Psoas muscle (tissue), 8 donors: Measurements from ENCODE around the gene UBB. TPM values are rescaled to one million over a fixed set of nuclear protein-coding genes. Genes with fewer than 3 reads are reported as not detected.
"Not testable (repeated sequence)": the region's sequence is repeated elsewhere in the genome, so short reads cannot be mapped to it uniquely, and the experiment has no call there.

Source experiments
- ATAC-seq, 4 donors: fragments of 200-7000 bp; cut with Tn5 transposase; one replicate each; pipeline ENCODE4 v1.9.1; 2020; ENCODE audit warnings: moderate library complexity in 3 of 4, mild to moderate bottlenecking in 2 of 4
- DNase-seq, 2 donors: peaks; one replicate each; pipeline ENCODE4 v3.0.0-alpha.2; 2020
- H3K27ac ChIP-seq: fragments of 200-600 bp; one replicate; pipeline ENCODE4 v1.8.0; 2022
- H3K27me3 ChIP-seq, 3 donors: fragments of 200-600 bp in 1 of 3; one replicate each; pipeline versions ENCODE4 v1.6.1 to v1.8.0; 2013 to 2022; ENCODE audit warnings: low read length in 2 of 3, mild to moderate bottlenecking in 2 of 3, moderate library complexity in 1 of 3; ENCODE audit not compliant: insufficient read depth in 3 of 3
- H3K36me3 ChIP-seq, 2 donors: fragments of 200-600 bp in 1 of 2; one replicate each; pipeline versions ENCODE4 v1.6.1 to v1.8.0; 2013 to 2022; ENCODE audit warnings: low read depth in 1 of 2, mild to moderate bottlenecking in 1 of 2, moderate library complexity in 1 of 2; ENCODE audit not compliant: insufficient read depth in 1 of 2
- H3K4me1 ChIP-seq: fragments of 200-600 bp; one replicate; pipeline ENCODE4 v1.8.0; 2022
- H3K4me3 ChIP-seq: fragments of 200-600 bp; one replicate; pipeline ENCODE4 v1.8.0; 2022; ENCODE audit warnings: mild to moderate bottlenecking
- H3K9me3 ChIP-seq: fragments of 200-600 bp; one replicate; pipeline ENCODE4 v1.8.0; 2022
- WGBS, 3 donors: extraction: QIAGEN DNeasy Blood & Tissue Kit; methylation state at CpG; one replicate each; pipeline versions ENCODE4 v1.1.6 to v1.1.7; 2013; 5-methylcytosine and 5-hydroxymethylcytosine counted together
- intact Hi-C, 2 donors: fragments of 100-400 bp; cut with DNase I; formaldehyde crosslinking; loops; one replicate each; pipeline versions ENCODE4 v1.11.0 to v1.14.2; 2022
- polyA plus RNA-seq, 3 donors: library from polyadenylated mRNA; stranded (reverse); fragments of 200-250 nt; gene quantifications; one replicate each; pipeline ENCODE4 v1.2.3, GENCODE V29; 2013
- total RNA-seq, 4 donors: library from RNA; stranded (reverse); fragmentation: NEBNext Ultra II Directional in 2 of 4; extraction: Animal tissue kit (Norgen Biotek cat#: 25700) in 2 of 4; gene quantifications; one replicate each; pipeline versions ENCODE4 v1.2.1 to v1.2.4, GENCODE V29; 2021 to 2023
- TF ChIP-seq, protein P1 (sequence below): fragments of 200-600 bp; IDR thresholded peaks from one replicate; pipeline ENCODE4 v1.8.0; 2022; ENCODE audit warnings: antibody characterized with exemption
- donor health status: healthy with polysubstance abuse.
- donor health status: DM: no; HTN: no; CAD: no; lungs with moderate emphysema.
- donor health status: Bipolar disorder and iron deficiency.
- donor health status: healthy.
- donor health status: DM: yes; HTN: yes; CAD: no.
- donor health status: DM: no; HTN: no; CAD: no.
- donor health status: DM: no; HTN: no; CAD: no.
- donor health status: DM: yes; HTN: yes; CAD: no.

The UBB gene
- total and polyA plus RNA-seq, 7 donors: 700 to 3,203 (median 1,893) TPM

DNA sequence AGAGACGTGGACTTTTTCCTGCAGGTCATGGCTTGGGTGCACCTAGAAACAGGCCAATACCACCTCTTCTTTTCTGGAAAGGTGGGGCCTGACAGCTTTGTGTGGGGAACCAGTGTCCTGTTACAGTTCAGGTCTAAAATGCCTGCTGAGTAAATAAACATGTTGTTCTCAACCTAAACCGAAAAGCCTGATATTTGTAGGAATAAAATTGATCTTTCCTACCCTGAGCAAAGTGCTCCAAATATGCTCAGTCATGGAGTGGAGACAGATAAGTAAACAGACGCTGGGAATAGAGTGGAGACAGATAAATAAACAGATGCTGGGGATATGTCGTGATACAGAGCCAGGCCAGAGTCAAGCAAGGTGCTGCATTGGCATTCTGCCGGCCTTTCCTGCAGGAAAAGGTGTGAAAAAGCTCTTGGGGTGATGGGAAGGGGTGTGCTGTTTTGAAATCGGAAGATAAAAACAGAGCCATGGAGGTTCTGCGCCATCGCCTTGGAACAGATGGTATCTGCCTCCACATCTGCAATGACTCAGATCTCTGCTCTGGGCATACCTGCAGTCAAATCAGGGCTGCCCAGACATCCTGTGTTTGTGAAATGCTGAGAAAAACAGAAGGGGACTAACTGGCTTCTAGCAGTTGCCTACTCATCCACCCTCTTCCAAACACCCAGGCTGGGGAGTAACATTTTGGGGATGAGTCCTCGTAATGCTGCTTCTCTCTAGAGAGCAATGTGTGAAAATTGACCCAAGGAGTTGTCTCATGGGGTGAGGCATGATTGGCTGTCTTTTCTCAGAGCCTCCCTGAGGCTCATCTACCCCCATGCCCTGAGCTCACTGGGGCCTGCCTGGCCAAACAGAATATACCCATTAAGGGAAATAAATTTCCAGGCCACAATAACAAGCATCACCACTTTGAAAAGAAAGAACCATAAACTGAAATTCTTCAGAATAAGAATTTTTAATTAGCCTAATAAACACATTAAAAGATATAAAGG is 17.7 kb downstream of the UBB start:
- TF ChIP-seq, protein P1, sequence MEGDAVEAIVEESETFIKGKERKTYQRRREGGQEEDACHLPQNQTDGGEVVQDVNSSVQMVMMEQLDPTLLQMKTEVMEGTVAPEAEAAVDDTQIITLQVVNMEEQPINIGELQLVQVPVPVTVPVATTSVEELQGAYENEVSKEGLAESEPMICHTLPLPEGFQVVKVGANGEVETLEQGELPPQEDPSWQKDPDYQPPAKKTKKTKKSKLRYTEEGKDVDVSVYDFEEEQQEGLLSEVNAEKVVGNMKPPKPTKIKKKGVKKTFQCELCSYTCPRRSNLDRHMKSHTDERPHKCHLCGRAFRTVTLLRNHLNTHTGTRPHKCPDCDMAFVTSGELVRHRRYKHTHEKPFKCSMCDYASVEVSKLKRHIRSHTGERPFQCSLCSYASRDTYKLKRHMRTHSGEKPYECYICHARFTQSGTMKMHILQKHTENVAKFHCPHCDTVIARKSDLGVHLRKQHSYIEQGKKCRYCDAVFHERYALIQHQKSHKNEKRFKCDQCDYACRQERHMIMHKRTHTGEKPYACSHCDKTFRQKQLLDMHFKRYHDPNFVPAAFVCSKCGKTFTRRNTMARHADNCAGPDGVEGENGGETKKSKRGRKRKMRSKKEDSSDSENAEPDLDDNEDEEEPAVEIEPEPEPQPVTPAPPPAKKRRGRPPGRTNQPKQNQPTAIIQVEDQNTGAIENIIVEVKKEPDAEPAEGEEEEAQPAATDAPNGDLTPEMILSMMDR: no peak
- Histone ChIP-seq H3K4me1 (peaks cover 16% of the 10 kb centered on the region), H3K36me3 (no peaks in the 10 kb centered on the region), H3K27ac (peak overlapping the region; percentile 10), H3K27me3 (no peaks in the 10 kb centered on the region), H3K9me3 (no peaks in the 10 kb centered on the region), H3K4me3 (peak overlapping the region; percentile 19)
- intact Hi-C loops: no loop called here
- DNase-seq (peak in 1 of 2 donors; percentile 7), ATAC-seq (no peak)
- WGBS, 3 donors: 66% methylated on average over 9 of the region's 9 CpGs

DNA sequence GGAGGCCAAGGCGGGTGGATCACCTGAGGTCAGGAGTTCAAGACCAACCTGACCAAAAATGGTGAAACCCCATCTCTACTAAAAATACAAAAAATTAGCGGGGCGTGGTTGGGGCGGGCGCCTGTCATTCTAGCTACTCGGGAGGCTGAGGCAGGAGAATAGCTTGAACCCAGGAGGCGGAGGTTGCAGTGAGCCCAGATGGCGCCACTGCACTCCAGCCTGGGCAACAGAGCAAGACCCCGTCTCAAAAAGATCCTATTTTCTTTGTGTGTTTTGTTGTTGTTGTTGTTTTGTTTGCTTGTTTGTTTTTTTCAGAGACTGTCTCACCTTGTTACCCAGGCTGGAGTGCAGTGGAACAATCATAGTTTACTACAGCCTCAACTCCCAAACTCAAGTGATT is 23.0 kb downstream of the UBB start:
- H3K4me3 ChIP-seq, H3K27ac ChIP-seq, H3K36me3 ChIP-seq, H3K4me1 ChIP-seq, intact Hi-C loops, ATAC-seq, H3K9me3 ChIP-seq: not testable (repeated sequence)
- WGBS, 3 donors: 95 to 97% (median 95%) methylated on average over 9 of the region's 9 CpGs
- peak in 1 of 2 donors; percentile 8 for DNase-seq
- peaks cover 0 to 25% (median 8%) of the 10 kb centered on the region in 3 donors for H3K27me3 ChIP-seq

DNA sequence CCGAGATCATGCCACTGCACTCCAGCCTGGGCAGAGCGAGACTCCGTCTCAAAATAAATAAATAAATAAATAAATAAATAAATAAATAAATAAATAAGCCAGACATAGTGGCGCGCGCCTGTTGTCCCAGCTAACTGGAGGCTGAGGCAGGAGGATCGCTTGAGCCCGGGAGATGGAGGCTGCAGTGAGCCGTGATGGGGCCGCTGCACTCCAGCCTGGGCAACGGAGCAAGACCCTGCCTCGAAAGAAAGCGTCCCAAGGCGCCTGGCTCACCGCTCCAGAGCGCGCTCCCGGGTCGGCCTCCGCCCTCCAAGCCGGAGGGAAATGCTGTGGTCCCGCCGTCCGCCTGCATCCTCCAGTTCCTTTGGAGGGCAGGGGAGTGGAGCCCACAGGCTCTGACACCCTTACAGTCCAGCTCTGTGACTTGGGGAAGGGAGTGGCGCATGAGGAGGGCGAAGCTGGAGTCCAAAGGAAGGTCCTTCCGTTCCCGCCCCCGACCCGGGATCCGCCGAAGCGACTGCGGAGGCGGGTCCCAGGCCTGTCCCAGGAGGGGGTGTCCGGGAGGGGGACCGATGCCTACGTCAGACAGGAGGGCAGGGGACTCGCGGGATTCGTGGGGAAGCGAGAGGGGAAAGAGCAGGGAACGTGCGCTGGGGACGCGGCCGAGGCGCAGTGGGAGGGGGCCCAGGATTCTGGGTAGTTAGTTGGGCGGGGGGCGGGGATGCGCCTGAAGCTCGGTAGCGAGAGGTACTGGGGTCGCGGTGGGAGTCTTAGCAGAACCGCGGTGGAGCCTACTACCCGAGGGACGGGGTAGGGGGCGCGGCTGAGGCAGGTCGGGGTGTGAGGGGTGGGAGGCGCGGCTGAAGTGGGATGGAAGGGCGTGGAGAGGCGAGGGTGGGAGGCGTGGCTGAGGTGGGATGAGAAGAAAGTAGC is 26.1 kb downstream of the UBB start:
- ATAC-seq (peak; percentile 21 to 65 (median 48)), DNase-seq (peak; percentile 47 to 67)
- peaks cover 0 to 25% (median 8%) of the 10 kb centered on the region in 3 donors for H3K27me3 ChIP-seq
- no peaks in the 10 kb centered on the region for H3K4me1 ChIP-seq
- no peaks in the 10 kb centered on the region for H3K36me3 ChIP-seq
- peak overlapping the region; percentile 60 for H3K27ac ChIP-seq
- intact Hi-C loops: no loop called here
- TF ChIP-seq, protein P1: no peak
- peak overlapping the region; percentile 67 for H3K4me3 ChIP-seq
- 6 to 10% (median 9%) methylated on average over 61 to 67 of the region's 67 CpGs for WGBS, 3 donors
- H3K9me3 ChIP-seq: no peaks in the 10 kb centered on the region

DNA sequence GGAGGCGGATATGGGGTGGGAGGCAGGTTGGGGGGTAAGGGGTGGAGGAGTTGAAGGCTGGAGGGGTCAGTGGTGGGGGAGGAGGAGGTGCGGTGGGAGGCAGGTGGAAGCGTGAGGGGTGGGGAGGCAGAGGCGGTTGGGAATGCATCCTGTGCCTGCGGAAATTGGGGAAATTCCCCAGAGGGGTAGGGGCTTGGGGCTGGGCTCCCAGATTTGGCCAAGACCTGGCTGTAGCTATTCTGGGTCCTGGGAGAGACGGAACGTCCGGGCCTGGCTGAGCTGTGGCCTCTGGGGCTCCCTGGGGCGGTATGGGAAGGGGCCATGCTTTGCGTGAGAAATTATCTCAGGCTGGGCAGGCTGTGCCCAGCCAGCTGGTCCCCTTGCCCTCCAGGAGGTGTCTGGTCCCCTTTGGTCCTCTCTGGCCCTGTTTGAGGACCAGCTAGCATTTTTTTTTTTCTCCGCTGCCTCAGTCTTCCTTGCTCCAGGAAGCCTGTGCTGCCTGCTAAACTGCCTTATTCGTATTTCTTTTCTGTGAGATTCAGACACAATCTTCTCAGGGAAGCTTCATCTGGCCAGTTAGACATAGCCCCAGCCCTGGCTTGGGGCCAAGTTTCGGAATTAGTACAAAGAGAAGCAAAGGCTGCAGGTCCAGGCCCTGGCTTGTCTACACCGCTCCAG is 27.2 kb downstream of the UBB start:
- H3K9me3 ChIP-seq: no peaks in the 10 kb centered on the region
- H3K4me3 ChIP-seq: peak overlapping the region; percentile 32
- 25 to 31% (median 29%) methylated on average over 8 to 14 of the region's 14 CpGs for WGBS, 3 donors
- peak in 3 of 4 donors; percentile 30 to 54 (median 43) for ATAC-seq
- H3K27me3 ChIP-seq: peaks cover 0 to 25% (median 8%) of the 10 kb centered on the region in 3 donors
- no peaks in the 10 kb centered on the region for H3K36me3 ChIP-seq
- H3K4me1 ChIP-seq: no peaks in the 10 kb centered on the region
- peak; percentile 62 to 75 for DNase-seq
- TF ChIP-seq, protein P1: no peak
- H3K27ac ChIP-seq: peak overlapping the region; percentile 56
- intact Hi-C loops: no loop called here
